ENCODE data around the gene SIRT2.
A peak's percentile ranks its signal among the peaks of the same experiment; 100 is the strongest.
"Not testable (repeated sequence)": the region's sequence is repeated elsewhere in the genome, so short reads cannot be mapped to it uniquely, and the experiment has no call there.

Gene SIRT2

DNA sequence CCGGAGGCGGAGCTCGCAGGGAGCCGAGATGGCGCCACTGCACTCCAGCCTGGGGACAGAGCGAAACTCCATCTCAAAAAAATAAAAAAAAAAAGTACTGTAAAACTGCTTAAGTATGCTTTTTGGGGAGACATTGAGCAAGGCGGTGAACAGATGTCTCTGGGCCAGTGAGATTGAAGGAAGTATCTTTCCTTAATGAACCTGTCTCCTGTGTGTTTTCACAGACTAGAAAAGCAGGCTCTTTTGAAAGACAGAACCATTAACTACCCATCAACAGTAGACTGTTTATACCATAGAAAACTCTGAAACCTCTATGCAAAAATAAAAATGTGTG lies 66.4 kb downstream of the SIRT2 start:
- Mint-ChIP-seq H3K27me3 (no peaks in the 10 kb centered on the region), H3K4me1 (ENCODE audit: low read depth) (peaks cover 37% of the 10 kb centered on the region), H3K27ac (peak overlapping the region; percentile 63), H3K9me3 (no peaks in the 10 kb centered on the region), H3K36me3 (ENCODE audit: low read depth) (peaks cover 63% of the 10 kb centered on the region), H3K4me3 (no peak overlapping the region)
- DNase-seq, result no peak

DNA sequence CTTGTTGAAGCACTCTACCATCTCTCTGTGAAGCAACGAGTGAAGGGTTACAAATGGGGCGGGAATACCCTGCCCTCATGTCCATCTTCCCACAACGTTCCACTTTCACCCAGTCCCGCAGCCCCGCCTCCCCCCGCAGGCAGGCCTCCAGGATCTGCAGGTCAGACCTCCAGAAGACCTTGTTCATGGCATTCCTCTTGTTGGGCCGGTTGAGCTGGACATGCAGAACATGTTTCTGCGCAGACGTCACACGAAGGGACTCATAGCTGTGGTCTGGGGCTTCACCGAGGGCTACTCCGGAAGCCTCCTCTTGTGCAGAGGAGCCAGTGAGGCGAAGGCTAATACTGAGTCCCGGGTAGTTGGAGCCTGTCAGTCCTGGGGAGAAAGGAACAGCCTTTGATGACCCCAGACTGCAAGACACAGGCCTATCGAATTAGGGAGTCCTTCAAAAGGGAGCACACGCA lies 68.2 kb downstream of the SIRT2 start:
- peak overlapping the region; percentile 95 for H3K27ac Mint-ChIP-seq
- H3K4me3 Mint-ChIP-seq, result peak overlapping the region; percentile 83
- H3K9me3 Mint-ChIP-seq, result no peaks in the 10 kb centered on the region
- H3K27me3 Mint-ChIP-seq, result no peaks in the 10 kb centered on the region
- H3K4me1 Mint-ChIP-seq (ENCODE audit: low read depth), result peaks cover 38% of the 10 kb centered on the region
- peaks cover 59% of the 10 kb centered on the region for H3K36me3 Mint-ChIP-seq (ENCODE audit: low read depth)
- DNase-seq, result no peak

- Mint-ChIP-seq H3K9me3 (no peaks in the 10 kb centered on the region), H3K4me1 (ENCODE audit: low read depth) (peaks cover 40% of the 10 kb centered on the region), H3K27ac (peak overlapping the region; percentile 95), H3K36me3 (ENCODE audit: low read depth) (peaks cover 56% of the 10 kb centered on the region), H3K27me3 (no peaks in the 10 kb centered on the region), H3K4me3 (peak overlapping the region; percentile 83)
- DNase-seq, result no peak
These were observed 69.2 kb downstream of the SIRT2 start for GRCh38 chr19:38830039-38830733.

- H3K27me3 Mint-ChIP-seq, H3K27ac Mint-ChIP-seq, H3K9me3 Mint-ChIP-seq, DNase-seq, H3K4me3 Mint-ChIP-seq: not testable (repeated sequence)
- peaks cover 45% of the 10 kb centered on the region for H3K4me1 Mint-ChIP-seq (ENCODE audit: low read depth)
- peaks cover 60% of the 10 kb centered on the region for H3K36me3 Mint-ChIP-seq (ENCODE audit: low read depth)
These were observed 70.2 kb downstream of the SIRT2 start for GRCh38 chr19:38829203-38829602.
